GM12878 (cell line): ENCODE measurements around the gene PGK1. TPM values are rescaled to one million over a fixed set of nuclear protein-coding genes. Genes with fewer than 3 reads are reported as not detected.

Experiments used
- ATAC-seq: fragments of 200-7000 bp; cut with Tn5 transposase; 3 replicates; pipeline ENCODE4 v1.9.1; 2020; ENCODE audit warnings: mild to moderate bottlenecking, moderate library complexity
- BruUV-seq: library from RNA; stranded (reverse); fragments of 400-500 nt; replicated peaks from 2 replicates; lab custom pipeline; 2021; lab: Mats Ljungman, UMichigan
- CTCF ChIA-PET: fragments of 300-600 bp; sonication (Branson Sonifier 250); formaldehyde crosslinking; extraction: SDS; loops from one replicate; lab custom pipeline; 2021; ENCODE audit warnings: inconsistent platforms; lab: Yijun Ruan, JAX
- POLR2A ChIA-PET: fragments of 350-600 bp; formaldehyde crosslinking; extraction: SDS; loops from one replicate; lab custom pipeline; 2021; ENCODE audit warnings: inconsistent platforms; lab: Charles Lee
- RAD21 ChIA-PET: fragments of 300-600 bp; sonication (Branson Sonifier 250); formaldehyde crosslinking; loops from one replicate; lab custom pipeline; 2023; ENCODE audit warnings: antibody characterized with exemption; ENCODE audit not compliant: unreplicated experiment; lab: Charles Lee
- SMC1A ChIA-PET: fragments of 300-600 bp; sonication (Branson Sonifier 250); formaldehyde crosslinking; loops from one replicate; lab custom pipeline; 2023; ENCODE audit not compliant: unreplicated experiment, uncharacterized antibody; lab: Charles Lee
- DNase-seq: peaks from one replicate; pipeline ENCODE4 v3.0.0-alpha.2; 2011; ENCODE audit warnings: low read depth, low spot score
- FAIRE-seq: peaks from 3 replicates; lab custom pipeline; 2011; peaks lifted over from hg19 to GRCh38; lab: Jason Lieb, UNC
- H2AFZ ChIP-seq: 2 replicates; pipeline ENCODE4 v1.6.0; 2011; ENCODE audit warnings: low read depth, low read length, control low read depth; ENCODE audit not compliant: control insufficient read depth
- H3K27ac ChIP-seq: 2 replicates; pipeline ENCODE4 v1.5.1; 2011; ENCODE audit warnings: control low read depth; ENCODE audit not compliant: control insufficient read depth, insufficient read depth
- H3K27me3 ChIP-seq, 2 experiments: replicated peaks in 1 of 2; 2 replicates each; pipeline versions ENCODE4 v1.6.0 to v1.6.1; 2011; ENCODE audit warnings: low read length in 1 of 2; ENCODE audit not compliant: control insufficient read depth in 2 of 2, insufficient read depth in 2 of 2
- H3K36me3 ChIP-seq, 2 experiments: 2 replicates each; pipeline ENCODE4 v1.5.1; 2011; ENCODE audit warnings: low read length in 1 of 2; ENCODE audit not compliant: control insufficient read depth in 2 of 2, insufficient read depth in 2 of 2
- H3K4me1 ChIP-seq: 2 replicates; pipeline ENCODE4 v1.6.1; 2011; ENCODE audit warnings: mild to moderate bottlenecking, low read length, moderate library complexity, mixed read lengths; ENCODE audit not compliant: control insufficient read depth, insufficient read depth
- H3K4me2 ChIP-seq: 2 replicates; pipeline ENCODE4 v1.6.0; 2011; ENCODE audit warnings: control low read depth; ENCODE audit not compliant: control insufficient read depth, insufficient read depth
- H3K4me3 ChIP-seq: fragments of 200-600 bp; sonication (generic); 2 replicates; pipeline ENCODE4 v1.5.1; 2016
- H3K79me2 ChIP-seq: 2 replicates; pipeline ENCODE4 v1.6.0; 2011; ENCODE audit warnings: low read length; ENCODE audit not compliant: control insufficient read depth, insufficient read depth
- H3K9ac ChIP-seq: 2 replicates; pipeline ENCODE4 v1.8.0; 2011; ENCODE audit warnings: low read length, control low read depth, mixed read lengths; ENCODE audit not compliant: control insufficient read depth, insufficient read depth
- H3K9me3 ChIP-seq: replicated peaks from 3 replicates; pipeline ENCODE4 v1.5.1; 2011; ENCODE audit warnings: mild to moderate bottlenecking, low read length; ENCODE audit not compliant: control insufficient read depth, insufficient read depth
- H4K20me1 ChIP-seq: 2 replicates; pipeline ENCODE4 v1.6.0; 2011; ENCODE audit not compliant: control insufficient read depth, insufficient read depth
- CHD1 ChIP-seq: IDR thresholded peaks from 2 replicates; pipeline ENCODE4 v1.6.1; 2012; ENCODE audit warnings: low read depth, low read length, improper control_type of control experiment
- EED ChIP-seq: sonication (generic); IDR thresholded peaks from 2 replicates; pipeline ENCODE4 v1.6.1; 2016; ENCODE audit warnings: antibody characterized with exemption, low read depth
- LARP7 ChIP-seq: fragments of 450-650 bp; IDR thresholded peaks from 2 replicates; pipeline ENCODE4 v1.6.1; 2017; ENCODE audit warnings: mild to moderate bottlenecking
- YY1 ChIP-seq: IDR thresholded peaks from 2 replicates; pipeline ENCODE4 v1.6.1; 2011; ENCODE audit warnings: low read depth, mild to moderate bottlenecking, low read length
- ZBTB33 ChIP-seq: fragments of 450-650 bp; IDR thresholded peaks from 2 replicates; pipeline ENCODE4 v1.6.1; 2017; ENCODE audit warnings: mild to moderate bottlenecking
- WGBS: methylation state at CpG from one replicate; pipeline ENCODE4 v1.1.6; 2016; ENCODE audit warnings: low lambda C conversion rate; ENCODE audit not compliant: insufficient replicate concordance, insufficient coverage; ENCODE audit errors: missing lambda C conversion rate; 5-methylcytosine and 5-hydroxymethylcytosine counted together
- in situ Hi-C: fragments of 300-500 bp; cut with MboI; formaldehyde crosslinking; loops from 9 replicates; pipeline ENCODE4 v1.14.3; 2018; ENCODE audit warnings: mixed read lengths
- intact Hi-C: fragments of 100-400 bp; cut with micrococcal nuclease; formaldehyde crosslinking; loops from one replicate; pipeline ENCODE4 v1.14.2; 2022; ENCODE audit not compliant: unreplicated experiment
- polyA plus RNA-seq, 11 experiments: library from polyadenylated mRNA; depleted of rRNA in 4 of 11; unstranded in 6 of 11; stranded (reverse) in 5 of 11; fragments of >200 nt; fragmentation: Nextera tagmentation in 4 of 11; fragmentation: Illumina TruSeq in 1 of 11; extraction: Ambion mirVana in 4 of 11; extraction: Trizol in 1 of 11; gene quantifications; 1 replicate in 1 of 11; 2 replicates in 10 of 11; pipeline versions ENCODE4 v1.2.1 to v1.2.3, GENCODE V29; 2011 to 2016; ENCODE audit warnings: inconsistent platforms in 2 of 11, missing spikeins in 2 of 11, low read depth in 1 of 11
- total RNA-seq, 4 experiments: library from RNA; depleted of rRNA in 3 of 4; stranded (reverse); fragments of >200 nt in 3 of 4; fragmentation: Illumina TruSeq in 1 of 4; extraction: Trizol in 1 of 4; gene quantifications; 2 replicates each; pipeline versions ENCODE4 v1.2.1 to v1.2.3, GENCODE V29; 2013 to 2021

Gene PGK1
- total and polyA plus RNA-seq, 10 of the 15 experiments (the other 5 are each of a cell fraction or from before 2014, with no cell fraction given), result 370 to 1,825 (median 629) TPM

GRCh38 chrX:78130396-78130795 is 26.3 kb downstream of the PGK1 start:
- H3K36me3 ChIP-seq, result peaks cover 0 to 13% of the 10 kb centered on the region in 2 experiments; a peak in 2 of 4 replicates
- peaks cover 2% of the 10 kb centered on the region; the same call in 1 of the 2 replicates for H4K20me1 ChIP-seq
- FAIRE-seq (no peak), DNase-seq (no peak), ATAC-seq (no peak)
- no peak overlapping the region for H3K27ac ChIP-seq
- no peak overlapping the region for H3K4me3 ChIP-seq
- in situ Hi-C loops, result no loop called here
- H3K4me2 ChIP-seq, result no peak overlapping the region
- H3K79me2 ChIP-seq, result no peaks in the 10 kb centered on the region; the same call in 1 of the 2 replicates
- SMC1A ChIA-PET, result interaction anchor here (1.2 kb wide), 1 partner anchor 25 kb away, joined by 3 read pairs; no protein-coding TSS in a partner anchor
- no peak overlapping the region for H3K9ac ChIP-seq
- POLR2A ChIA-PET, result interaction anchor here (0.7 to 1.3 kb wide), 2 partner anchors 13 to 25 kb away, joined by 4 read pairs; no protein-coding TSS in a partner anchor
- no peaks in the 10 kb centered on the region for H3K4me1 ChIP-seq
- no peak overlapping the region for H2AFZ ChIP-seq
- 64% methylated on average over 1 of the region's 1 CpG for WGBS
- no peaks in the 10 kb centered on the region for H3K27me3 ChIP-seq
- RAD21 ChIA-PET, result interaction anchor here (1.2 kb wide), 1 partner anchor 9 kb away, joined by 5 read pairs; no protein-coding TSS in a partner anchor
- intact Hi-C loops, result loop anchor here (10.0 kb wide), 2 partner anchors 384 to 954 kb away; no protein-coding TSS in a partner anchor
- CTCF ChIA-PET, result interaction anchor here (1.6 to 2.0 kb wide), 2 partner anchors 12 to 24 kb away, joined by 5 to 7 read pairs; no protein-coding TSS in a partner anchor
- BruUV-seq, result no TSS peak
- TF ChIP-seq EED (no peak), ZBTB33 (no peak), CHD1 (no peak), LARP7 (no peak), YY1 (no peak)
- TF ChIP-seq, all 136 proteins: peak for 0
- H3K9me3 ChIP-seq, result no peaks in the 10 kb centered on the region
